ENCODE data around the gene ACSF3. TPM values are rescaled to one million over a fixed set of nuclear protein-coding genes. Genes with fewer than 3 reads are reported as not detected.

The ACSF3 gene
- total RNA-seq, 1 experiment from 2014 or later: 30.8 TPM

GRCh38 chr16:89098767-89099430 is 5.2 kb downstream of the ACSF3 start:
- BruUV-seq (replicated peaks): no TSS peak
- no peak for ATAC-seq
- intact Hi-C loops (cut with micrococcal nuclease; ENCODE audit: unreplicated experiment) (no loop called here), in situ Hi-C loops (cut with HindIII; ENCODE audit: low pct_unique_long_range_greater_than_20kb, low sequenced_read_pairs) (no loop called here)
- CTCF ChIA-PET: no interaction called here
- DNase-seq (ENCODE audit: low read depth, low spot score): no peak
- no peak for TF ChIP-seq SIN3A (IDR thresholded peaks at IDR 0.05; ENCODE audit: borderline replicate concordance, insufficient read depth, low read depth, low read length)
- TF ChIP-seq POLR2AphosphoS5 (IDR thresholded peaks at IDR 0.05; ENCODE audit: low read depth, low read length): no peak
- TF ChIP-seq CTCF (IDR thresholded peaks at IDR 0.05): no peak
- TF ChIP-seq TCF7L2 (IDR thresholded peaks at IDR 0.05; ENCODE audit: low read depth, low read length): no peak
- TF ChIP-seq REST (IDR thresholded peaks at IDR 0.05; ENCODE audit: insufficient read depth in 1 of 2, low read depth in 2 of 2, low read length in 1 of 2): no peak
- H3K9me3 ChIP-seq (ENCODE audit: control insufficient read depth, insufficient read depth, low read depth, low read length): no peaks in the 10 kb centered on the region
- no peak overlapping the region for H3K27ac ChIP-seq (ENCODE audit: low read length)
- no peak overlapping the region for H3K4me3 ChIP-seq (ENCODE audit: low read depth in 2 of 2, low read length in 2 of 2)
- peaks cover 7% of the 10 kb centered on the region for H3K4me1 ChIP-seq (ENCODE audit: control insufficient read depth, insufficient read depth, low read length)
- POLR2A ChIA-PET: no interaction called here
- H3K27me3 ChIP-seq (ENCODE audit: control insufficient read depth, insufficient read depth, low read length): no peaks in the 10 kb centered on the region
- peaks cover 3% of the 10 kb centered on the region; the same call in 1 of the 2 replicates for H3K36me3 ChIP-seq (ENCODE audit: control insufficient read depth, insufficient read depth, low read length)

GRCh38 chr16:89099905-89100304 is 6.3 kb downstream of the ACSF3 start:
- H3K9me3 ChIP-seq (ENCODE audit: control insufficient read depth, insufficient read depth, low read depth, low read length): no peaks in the 10 kb centered on the region
- ChIA-PET POLR2A (no interaction called here), CTCF (no interaction called here)
- TF ChIP-seq TCF7L2 (IDR thresholded peaks at IDR 0.05; ENCODE audit: low read depth, low read length) (no peak), SIN3A (IDR thresholded peaks at IDR 0.05; ENCODE audit: borderline replicate concordance, insufficient read depth, low read depth, low read length) (no peak), CTCF (IDR thresholded peaks at IDR 0.05) (no peak), REST (IDR thresholded peaks at IDR 0.05; ENCODE audit: insufficient read depth in 1 of 2, low read depth in 2 of 2, low read length in 1 of 2) (no peak), POLR2AphosphoS5 (IDR thresholded peaks at IDR 0.05; ENCODE audit: low read depth, low read length) (no peak)
- DNase-seq (ENCODE audit: low read depth, low spot score) (no peak), ATAC-seq (no peak)
- no peaks in the 10 kb centered on the region for H3K27me3 ChIP-seq (ENCODE audit: control insufficient read depth, insufficient read depth, low read length)
- H3K4me3 ChIP-seq (ENCODE audit: low read depth in 2 of 2, low read length in 2 of 2): no peak overlapping the region
- intact Hi-C loops (cut with micrococcal nuclease; ENCODE audit: unreplicated experiment): no loop called here
- no peak overlapping the region for H3K27ac ChIP-seq (ENCODE audit: low read length)
- BruUV-seq (replicated peaks): no TSS peak
- peaks cover 3% of the 10 kb centered on the region for H3K4me1 ChIP-seq (ENCODE audit: control insufficient read depth, insufficient read depth, low read length)
- in situ Hi-C loops (cut with HindIII; ENCODE audit: low pct_unique_long_range_greater_than_20kb, low sequenced_read_pairs): no loop called here
- H3K36me3 ChIP-seq (ENCODE audit: control insufficient read depth, insufficient read depth, low read length): no peaks in the 10 kb centered on the region

Data from Panc1 (cell line).